WI38 (cell line): ENCODE data around the gene SOX4.
"Not testable (repeated sequence)": the region's sequence is repeated elsewhere in the genome, so short reads cannot be mapped to it uniquely, and the experiment has no call there.

Experiments
- H3K4me3 ChIP-seq: 2 replicates; pipeline ENCODE4 v1.5.1; 2011; ENCODE audit warnings: low read depth, mild to moderate bottlenecking, control low read depth, low read length
- TF ChIP-seq, protein P1 (sequence below): IDR thresholded peaks from 2 replicates; pipeline ENCODE4 v1.5.1; 2012; ENCODE audit warnings: low read depth, mild to moderate bottlenecking, control low read depth, low read length

SOX4 gene

DNA sequence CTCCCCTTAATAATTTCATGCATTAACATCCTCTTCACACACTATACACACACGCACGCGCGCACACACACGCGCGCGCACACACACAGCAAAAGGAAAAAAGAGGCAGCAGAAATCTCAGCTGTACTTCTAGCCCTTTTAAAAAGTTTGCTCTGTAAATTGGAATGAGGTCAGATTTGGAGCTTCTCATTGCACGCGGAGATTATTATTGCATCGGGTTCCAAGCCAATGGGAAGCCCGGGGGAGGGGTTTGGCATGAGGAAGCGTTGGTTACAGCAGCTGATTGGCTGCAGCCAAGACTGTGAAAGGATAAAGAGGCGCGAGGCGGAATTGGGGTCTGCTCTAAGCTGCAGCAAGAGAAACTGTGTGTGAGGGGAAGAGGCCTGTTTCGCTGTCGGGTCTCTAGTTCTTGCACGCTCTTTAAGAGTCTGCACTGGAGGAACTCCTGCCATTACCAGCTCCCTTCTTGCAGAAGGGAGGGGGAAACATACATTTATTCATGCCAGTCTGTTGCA, at the start of gene SOX4:
TSS of gene SOX4 (plus strand) at position 340 of the 515 bp plus-strand sequence. CDS start 784 bp downstream, outside the sequence.
- peak within 1 kb of the TSS; percentile 75 for H3K4me3 ChIP-seq
- TF ChIP-seq, protein P1, sequence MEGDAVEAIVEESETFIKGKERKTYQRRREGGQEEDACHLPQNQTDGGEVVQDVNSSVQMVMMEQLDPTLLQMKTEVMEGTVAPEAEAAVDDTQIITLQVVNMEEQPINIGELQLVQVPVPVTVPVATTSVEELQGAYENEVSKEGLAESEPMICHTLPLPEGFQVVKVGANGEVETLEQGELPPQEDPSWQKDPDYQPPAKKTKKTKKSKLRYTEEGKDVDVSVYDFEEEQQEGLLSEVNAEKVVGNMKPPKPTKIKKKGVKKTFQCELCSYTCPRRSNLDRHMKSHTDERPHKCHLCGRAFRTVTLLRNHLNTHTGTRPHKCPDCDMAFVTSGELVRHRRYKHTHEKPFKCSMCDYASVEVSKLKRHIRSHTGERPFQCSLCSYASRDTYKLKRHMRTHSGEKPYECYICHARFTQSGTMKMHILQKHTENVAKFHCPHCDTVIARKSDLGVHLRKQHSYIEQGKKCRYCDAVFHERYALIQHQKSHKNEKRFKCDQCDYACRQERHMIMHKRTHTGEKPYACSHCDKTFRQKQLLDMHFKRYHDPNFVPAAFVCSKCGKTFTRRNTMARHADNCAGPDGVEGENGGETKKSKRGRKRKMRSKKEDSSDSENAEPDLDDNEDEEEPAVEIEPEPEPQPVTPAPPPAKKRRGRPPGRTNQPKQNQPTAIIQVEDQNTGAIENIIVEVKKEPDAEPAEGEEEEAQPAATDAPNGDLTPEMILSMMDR: no peak

DNA sequence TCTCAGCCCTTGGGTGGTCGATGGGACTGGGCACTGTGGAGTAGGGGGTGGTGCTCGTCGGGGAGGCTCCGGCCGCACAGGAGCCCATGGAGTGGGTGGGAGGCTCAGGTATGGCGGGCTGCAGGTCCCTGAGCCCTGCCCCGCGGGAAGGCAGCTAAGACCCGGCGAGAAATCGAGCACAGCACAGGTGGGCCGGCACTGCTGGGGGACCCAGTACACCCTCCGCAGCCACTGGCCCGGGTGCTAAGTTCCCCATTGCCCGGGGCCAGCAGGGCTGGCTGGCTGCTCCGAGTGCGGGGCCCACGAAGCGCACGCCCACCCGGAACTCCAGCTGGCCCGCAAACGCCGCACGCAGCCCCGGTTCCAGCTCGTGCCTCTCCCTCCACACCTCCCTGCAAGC, 41.3 kb upstream of the SOX4 start:
- H3K4me3 ChIP-seq: not testable (repeated sequence)

DNA sequence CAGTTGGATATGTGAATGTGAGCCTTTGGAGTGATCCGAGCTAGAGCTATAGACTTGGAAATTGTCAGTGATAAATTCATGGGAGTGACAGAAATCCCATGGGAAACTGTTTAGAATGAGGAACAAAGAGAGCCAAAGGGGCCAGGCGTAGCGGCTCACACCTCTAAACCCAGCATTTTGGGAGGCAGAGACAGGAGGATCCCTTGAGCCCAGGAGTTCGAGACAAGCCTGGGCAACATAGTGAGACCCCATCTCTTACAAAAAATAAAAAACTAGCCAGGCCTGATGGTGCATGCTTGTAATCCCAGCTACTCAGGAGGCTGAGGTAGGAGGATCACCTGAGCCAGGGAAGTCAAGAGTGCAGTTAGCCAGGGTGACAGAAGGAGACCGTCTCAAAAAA, 39.3 kb upstream of the SOX4 start:
- H3K4me3 ChIP-seq: no peak overlapping the region
- TF ChIP-seq, protein P1: no peak

GRCh38 chr6:21555197-21555596, 38.4 kb upstream of the SOX4 start:
- TF ChIP-seq, protein P1: no peak
- no peak overlapping the region for H3K4me3 ChIP-seq

DNA sequence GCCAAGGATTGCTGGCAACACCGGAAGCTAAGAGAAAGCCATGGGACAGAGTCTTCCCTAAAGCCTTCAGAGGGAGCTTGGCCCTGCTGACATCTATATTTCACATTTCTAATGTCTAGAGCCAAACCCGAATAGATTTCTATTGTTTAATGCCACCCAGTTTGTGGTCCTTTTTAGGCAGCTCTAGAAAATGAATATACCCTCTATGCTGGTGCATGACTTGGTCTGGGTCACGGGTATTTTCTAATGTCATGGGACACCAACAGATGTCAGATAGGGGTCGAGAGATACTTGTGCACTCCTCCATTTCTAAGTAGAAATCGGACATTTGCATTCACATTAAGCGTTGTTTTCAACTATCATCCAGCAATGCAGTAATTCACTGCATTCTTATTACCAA, 37.0 kb upstream of the SOX4 start:
- TF ChIP-seq, protein P1: no peak
- no peak overlapping the region for H3K4me3 ChIP-seq

DNA sequence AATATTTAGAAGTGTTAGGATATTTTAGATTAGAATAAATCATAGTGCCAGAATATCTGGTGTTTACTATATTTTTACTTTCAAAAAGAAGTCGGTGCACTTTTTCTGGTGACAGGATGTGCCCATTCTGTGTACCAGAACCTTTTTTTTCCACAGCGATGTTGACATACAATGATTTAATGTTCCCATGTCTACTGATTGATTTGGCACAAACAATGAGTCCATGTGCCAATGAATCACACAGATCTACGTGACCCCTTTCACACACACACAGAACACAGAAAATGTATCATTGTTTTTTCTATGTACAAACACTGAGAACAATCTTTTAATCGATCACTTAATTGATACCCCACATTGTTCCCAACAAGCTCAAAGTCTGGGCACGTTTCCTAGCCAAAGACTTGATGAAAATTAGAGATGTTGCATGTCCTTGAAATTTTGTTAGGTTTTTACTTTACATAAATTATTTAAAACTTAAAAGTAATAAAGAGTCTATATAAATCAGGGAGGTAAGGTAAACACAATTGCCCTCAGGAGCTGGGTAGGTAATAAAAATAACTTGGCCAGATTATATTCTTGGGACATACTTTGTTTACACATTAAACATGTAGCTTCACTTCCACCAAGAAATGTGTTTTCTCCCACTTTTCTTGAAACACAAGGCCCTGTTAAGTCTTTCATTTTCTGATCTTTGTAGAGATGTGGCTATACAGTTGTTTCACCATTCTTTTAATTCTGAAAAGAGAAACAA, 36.4 kb upstream of the SOX4 start:
- TF ChIP-seq, protein P1: no peak
- H3K4me3 ChIP-seq: no peak overlapping the region

GRCh38 chr6:21559238-21559637, 34.3 kb upstream of the SOX4 start:
- TF ChIP-seq, protein P1: no peak

More at GRCh38 chr6:21559238-21559637, 34.3 kb upstream of the SOX4 start:
- no peak overlapping the region for H3K4me3 ChIP-seq
